ENCODE data around the gene SLC25A13.

DNA sequence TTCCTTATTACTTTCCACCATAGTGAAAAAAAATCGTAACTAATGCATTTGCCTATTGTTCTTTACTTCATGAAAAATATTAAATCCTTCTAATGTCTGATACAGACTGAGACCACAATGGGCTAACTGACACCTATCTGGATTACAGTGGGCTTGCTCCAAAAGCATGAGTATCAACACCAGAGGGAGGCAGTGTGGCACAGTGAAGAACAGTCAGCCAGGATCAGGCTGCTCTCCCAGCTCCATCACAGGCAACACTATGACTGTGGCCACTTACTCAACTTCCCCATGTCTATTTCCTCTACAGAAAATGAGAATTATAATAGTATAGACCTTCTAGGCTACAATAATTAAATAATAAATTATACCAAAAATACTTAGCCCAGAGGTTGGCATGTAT is 97.2 kb downstream of the SLC25A13 start:
- TF ChIP-seq ELK1 (IDR thresholded peaks at IDR 0.05; ENCODE audit: borderline replicate concordance, low read depth, low read length) (no peak), MAFK (IDR thresholded peaks at IDR 0.05; ENCODE audit: low read depth, low read length) (no peak), MXI1 (IDR thresholded peaks at IDR 0.05; ENCODE audit: borderline replicate concordance, low read depth, low read length) (no peak), RAD21 (IDR thresholded peaks at IDR 0.05; ENCODE audit: low read length) (no peak), RFX5 (IDR thresholded peaks at IDR 0.05; ENCODE audit: low read depth, low read length) (no peak), NFE2L2 (IDR thresholded peaks at IDR 0.05; ENCODE audit: low read depth, low read length) (no peak), SMC3 (IDR thresholded peaks at IDR 0.05; ENCODE audit: low read depth, low read length) (no peak), POLR2A (IDR thresholded peaks at IDR 0.05; ENCODE audit: low read depth, low read length) (no peak), CEBPB (IDR thresholded peaks at IDR 0.05; ENCODE audit: low read depth, low read length) (no peak), CHD1 (IDR thresholded peaks at IDR 0.05; ENCODE audit: low read depth, low read length) (no peak), RCOR1 (IDR thresholded peaks at IDR 0.05; ENCODE audit: insufficient replicate concordance, low read length) (no peak), BHLHE40 (IDR thresholded peaks at IDR 0.05; ENCODE audit: low read depth, low read length) (no peak), FOS (IDR thresholded peaks at IDR 0.05; ENCODE audit: low read depth, low read length) (no peak)
- TF ChIP-seq, protein P1, sequence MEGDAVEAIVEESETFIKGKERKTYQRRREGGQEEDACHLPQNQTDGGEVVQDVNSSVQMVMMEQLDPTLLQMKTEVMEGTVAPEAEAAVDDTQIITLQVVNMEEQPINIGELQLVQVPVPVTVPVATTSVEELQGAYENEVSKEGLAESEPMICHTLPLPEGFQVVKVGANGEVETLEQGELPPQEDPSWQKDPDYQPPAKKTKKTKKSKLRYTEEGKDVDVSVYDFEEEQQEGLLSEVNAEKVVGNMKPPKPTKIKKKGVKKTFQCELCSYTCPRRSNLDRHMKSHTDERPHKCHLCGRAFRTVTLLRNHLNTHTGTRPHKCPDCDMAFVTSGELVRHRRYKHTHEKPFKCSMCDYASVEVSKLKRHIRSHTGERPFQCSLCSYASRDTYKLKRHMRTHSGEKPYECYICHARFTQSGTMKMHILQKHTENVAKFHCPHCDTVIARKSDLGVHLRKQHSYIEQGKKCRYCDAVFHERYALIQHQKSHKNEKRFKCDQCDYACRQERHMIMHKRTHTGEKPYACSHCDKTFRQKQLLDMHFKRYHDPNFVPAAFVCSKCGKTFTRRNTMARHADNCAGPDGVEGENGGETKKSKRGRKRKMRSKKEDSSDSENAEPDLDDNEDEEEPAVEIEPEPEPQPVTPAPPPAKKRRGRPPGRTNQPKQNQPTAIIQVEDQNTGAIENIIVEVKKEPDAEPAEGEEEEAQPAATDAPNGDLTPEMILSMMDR (conservative IDR thresholded peaks at IDR 0.05; ENCODE audit: low read depth, low read length) = no peak

Measured in IMR-90 (cell line).